IMR-90 (cell line): ENCODE results near the gene LRCH4. TPM values are rescaled to one million over a fixed set of nuclear protein-coding genes. Genes with fewer than 3 reads are reported as not detected.

Experiments
- ATAC-seq: fragments of 200-7000 bp; cut with Tn5 transposase; 2 replicates; pipeline ENCODE4 v1.9.1; 2020; ENCODE audit warnings: low read depth, mild to moderate bottlenecking, moderate library complexity
- BruUV-seq: library from RNA; stranded (reverse); fragments of 400-500 nt; replicated peaks from 2 replicates; lab custom pipeline; 2021; lab: Mats Ljungman, UMichigan
- CTCF ChIA-PET: fragments of 300-600 bp; formaldehyde crosslinking; extraction: SDS; loops from one replicate; lab custom pipeline; 2021; ENCODE audit warnings: antibody characterized with exemption; lab: Yijun Ruan, JAX
- POLR2A ChIA-PET: fragments of 300-600 bp; sonication (Branson Sonifier 250); formaldehyde crosslinking; loops from one replicate; lab custom pipeline; 2022; ENCODE audit warnings: antibody characterized with exemption; ENCODE audit not compliant: unreplicated experiment; lab: Charles Lee
- DNase-seq: peaks from one replicate; pipeline ENCODE4 v3.0.0; 2013
- H2AFZ ChIP-seq: replicated peaks from 2 replicates; pipeline ENCODE3; 2013; ENCODE audit warnings: low read length, mild to moderate bottlenecking; ENCODE audit not compliant: poor library complexity
- H2AK5ac ChIP-seq: 2 replicates; pipeline ENCODE4 v1.6.1; 2013; ENCODE audit warnings: low read depth, low read length, inconsistent platforms
- H2AK9ac ChIP-seq: replicated peaks from 2 replicates; pipeline ENCODE3; 2013; ENCODE audit warnings: mild to moderate bottlenecking, low read depth, low read length, moderate library complexity; ENCODE audit not compliant: poor library complexity
- H2BK120ac ChIP-seq: 2 replicates; pipeline ENCODE4 v1.6.1; 2013; ENCODE audit warnings: low read depth, low read length, inconsistent platforms
- H2BK15ac ChIP-seq: 3 replicates; pipeline ENCODE4 v1.6.1; 2013; ENCODE audit warnings: low read depth, low read length, inconsistent platforms
- H2BK20ac ChIP-seq: 2 replicates; pipeline ENCODE4 v1.6.1; 2013; ENCODE audit warnings: low read depth, mild to moderate bottlenecking, inconsistent platforms, low read length, moderate library complexity
- H2BK5ac ChIP-seq: 2 replicates; pipeline ENCODE4 v1.6.1; 2013; ENCODE audit warnings: mild to moderate bottlenecking, low read depth, low read length, inconsistent platforms; ENCODE audit not compliant: poor library complexity, severe bottlenecking
- H3K14ac ChIP-seq: replicated peaks from 2 replicates; pipeline ENCODE4 v1.6.1; 2013; ENCODE audit warnings: low read depth, low read length, inconsistent platforms
- H3K18ac ChIP-seq: 2 replicates; pipeline ENCODE4 v1.6.1; 2013; ENCODE audit warnings: low read depth, low read length, control low read depth
- H3K23ac ChIP-seq: 2 replicates; pipeline ENCODE4 v1.6.1; 2013; ENCODE audit warnings: low read depth, low read length, inconsistent platforms
- H3K27ac ChIP-seq: 2 replicates; pipeline ENCODE4 v1.5.1; 2013; ENCODE audit warnings: mild to moderate bottlenecking, control low read depth, low read length; ENCODE audit not compliant: insufficient read depth
- H3K27me3 ChIP-seq: 2 replicates; pipeline ENCODE4 v1.6.1; 2013; ENCODE audit warnings: low read length; ENCODE audit not compliant: control insufficient read depth, insufficient read depth
- H3K36me3 ChIP-seq: 2 replicates; pipeline ENCODE4 v1.6.1; 2013; ENCODE audit warnings: low read length, mixed read lengths; ENCODE audit not compliant: control insufficient read depth, insufficient read depth
- H3K4ac ChIP-seq: 2 replicates; pipeline ENCODE4 v1.6.1; 2013; ENCODE audit warnings: low read depth, low read length, inconsistent platforms
- H3K4me1 ChIP-seq: 2 replicates; pipeline ENCODE4 v1.6.1; 2013; ENCODE audit warnings: low read length, mixed read lengths; ENCODE audit not compliant: control insufficient read depth, insufficient read depth
- H3K4me2 ChIP-seq: 2 replicates; pipeline ENCODE4 v1.6.1; 2013; ENCODE audit warnings: low read depth, mild to moderate bottlenecking, control low read depth, low read length, moderate library complexity
- H3K4me3 ChIP-seq: 2 replicates; pipeline ENCODE4 v1.5.1; 2013; ENCODE audit warnings: low read depth, mild to moderate bottlenecking, control low read depth, low read length, moderate library complexity; ENCODE audit not compliant: insufficient read depth
- H3K56ac ChIP-seq: 2 replicates; pipeline ENCODE4 v1.6.1; 2013; ENCODE audit warnings: low read length, inconsistent platforms; ENCODE audit not compliant: insufficient read depth; ENCODE audit errors: extremely low read depth
- H3K79me1 ChIP-seq, 2 experiments: 2 replicates each; pipeline ENCODE4 v1.6.1; 2013; ENCODE audit warnings: low read length in 2 of 2, inconsistent platforms in 1 of 2, low read depth in 1 of 2
- H3K9ac ChIP-seq: 2 replicates; pipeline ENCODE4 v1.6.1; 2013; ENCODE audit warnings: low read depth, low read length, control low read depth
- H3K9me1 ChIP-seq: 2 replicates; pipeline ENCODE4 v1.6.1; 2013; ENCODE audit warnings: low read length, inconsistent platforms; ENCODE audit not compliant: insufficient read depth
- H3K9me3 ChIP-seq: 2 replicates; pipeline ENCODE4 v1.6.1; 2013; ENCODE audit warnings: low read length; ENCODE audit not compliant: control insufficient read depth, insufficient read depth
- H4K20me1 ChIP-seq: 2 replicates; pipeline ENCODE4 v1.6.1; 2013; ENCODE audit warnings: low read length, inconsistent platforms; ENCODE audit not compliant: insufficient read depth
- H4K5ac ChIP-seq: 2 replicates; pipeline ENCODE4 v1.6.1; 2013; ENCODE audit warnings: mild to moderate bottlenecking, low read depth, low read length, control low read depth
- H4K8ac ChIP-seq, 2 experiments: 2 replicates each; pipeline ENCODE4 v1.6.1; 2013; ENCODE audit warnings: low read depth in 2 of 2, low read length in 2 of 2, control low read depth in 1 of 2, inconsistent platforms in 1 of 2
- H4K91ac ChIP-seq: 2 replicates; pipeline ENCODE4 v1.6.1; 2013; ENCODE audit warnings: low read depth, low read length, inconsistent platforms; ENCODE audit not compliant: insufficient read depth
- BHLHE40 ChIP-seq: fragments of 150-350 bp; IDR thresholded peaks from 2 replicates; pipeline ENCODE4 v1.6.1; 2016; ENCODE audit warnings: mild to moderate bottlenecking, low read depth, low read length
- CEBPB ChIP-seq: IDR thresholded peaks from 2 replicates; pipeline ENCODE4 v1.6.1; 2012; ENCODE audit warnings: low read depth, low read length, improper control_type of control experiment
- CHD1 ChIP-seq: IDR thresholded peaks from 2 replicates; pipeline ENCODE4 v1.6.1; 2012; ENCODE audit warnings: low read depth, low read length, improper control_type of control experiment
- CTCF ChIP-seq: conservative IDR thresholded peaks from 2 replicates; pipeline ENCODE4 v1.5.1; 2012; ENCODE audit warnings: mild to moderate bottlenecking, low read depth, low read length, improper control_type of control experiment
- ELK1 ChIP-seq: fragments of 150-350 bp; IDR thresholded peaks from 2 replicates; pipeline ENCODE4 v1.6.1; 2016; ENCODE audit warnings: low read depth, mild to moderate bottlenecking, low read length, moderate library complexity, borderline replicate concordance
- FOS ChIP-seq: fragments of 150-350 bp; IDR thresholded peaks from 2 replicates; pipeline ENCODE4 v1.6.1; 2016; ENCODE audit warnings: low read depth, low read length
- MAFK ChIP-seq: IDR thresholded peaks from 2 replicates; pipeline ENCODE4 v1.6.1; 2012; ENCODE audit warnings: low read depth, low read length, improper control_type of control experiment
- MAZ ChIP-seq: IDR thresholded peaks from 2 replicates; pipeline ENCODE4 v1.6.1; 2012; ENCODE audit warnings: low read depth, mild to moderate bottlenecking, low read length, improper control_type of control experiment, moderate library complexity, borderline replicate concordance
- MXI1 ChIP-seq: IDR thresholded peaks from 2 replicates; pipeline ENCODE4 v1.6.1; 2012; ENCODE audit warnings: low read depth, mild to moderate bottlenecking, low read length, moderate library complexity, borderline replicate concordance
- NFE2L2 ChIP-seq: fragments of 150-350 bp; IDR thresholded peaks from 2 replicates; pipeline ENCODE4 v1.6.1; 2016; ENCODE audit warnings: low read depth, mild to moderate bottlenecking, low read length
- POLR2A ChIP-seq: IDR thresholded peaks from 2 replicates; pipeline ENCODE4 v1.6.1; 2012; ENCODE audit warnings: mild to moderate bottlenecking, low read depth, low read length
- RAD21 ChIP-seq: IDR thresholded peaks from 2 replicates; pipeline ENCODE4 v1.6.1; 2012; ENCODE audit warnings: low read length, improper control_type of control experiment
- RCOR1 ChIP-seq: IDR thresholded peaks from 2 replicates; pipeline ENCODE4 v1.6.1; 2012; ENCODE audit warnings: mild to moderate bottlenecking, low read length, improper control_type of control experiment; ENCODE audit not compliant: insufficient replicate concordance
- RFX5 ChIP-seq: IDR thresholded peaks from 2 replicates; pipeline ENCODE4 v1.8.0; 2012; ENCODE audit warnings: low read depth, mild to moderate bottlenecking, low read length, moderate library complexity
- SMC3 ChIP-seq: fragments of 150-350 bp; IDR thresholded peaks from 2 replicates; pipeline ENCODE4 v1.6.1; 2016; ENCODE audit warnings: low read depth, mild to moderate bottlenecking, antibody characterized with exemption, low read length, moderate library complexity
- USF2 ChIP-seq: fragments of 150-350 bp; IDR thresholded peaks from 2 replicates; pipeline ENCODE4 v1.6.1; 2017; ENCODE audit warnings: mild to moderate bottlenecking, antibody characterized with exemption, low read length, low read depth
- WGBS, 2 experiments: methylation state at CpG; one replicate each; pipeline versions ENCODE4 v1.1.5 to v1.1.7; 2013; ENCODE audit warnings: missing lambda C conversion rate in 2 of 2; ENCODE audit not compliant: insufficient read length in 1 of 2; ENCODE audit errors: extremely low coverage in 2 of 2; 5-methylcytosine and 5-hydroxymethylcytosine counted together
- dilution Hi-C: fragments of 300-500 bp; cut with HindIII; formaldehyde crosslinking; loops from one replicate; pipeline ENCODE4 v1.14.3; 2018; ENCODE audit warnings: low sequenced_read_pairs; ENCODE audit not compliant: unreplicated experiment
- in situ Hi-C: fragments of 300-500 bp; cut with MboI; formaldehyde crosslinking; loops from 3 replicates; pipeline ENCODE4 v1.14.3; 2019; ENCODE audit warnings: low sequenced_read_pairs, inconsistent platforms, mixed read lengths
- intact Hi-C: fragments of 100-400 bp; cut with micrococcal nuclease; formaldehyde crosslinking; loops from 2 replicates; pipeline ENCODE4 v1.10.0; 2022
- polyA plus RNA-seq, 3 experiments: library from polyadenylated mRNA; depleted of rRNA; stranded (reverse); fragments of >200 nt; gene quantifications; 2 replicates each; pipeline ENCODE4 v1.2.3, GENCODE V29; 2012; ENCODE audit warnings: low replicate concordance in 1 of 3
- total RNA-seq: library from RNA; depleted of rRNA; stranded (reverse); fragments of >200 nt; gene quantifications from 2 replicates; pipeline ENCODE4 v1.2.3, GENCODE V29; 2012

Gene LRCH4
- total and polyA plus RNA-seq, 2 of the 4 experiments (the other 2 are of a cell fraction) = 5.0 to 41.3 TPM

- BruUV-seq = no TSS peak
- Histone ChIP-seq H3K9me1 (peaks cover 7% of the 10 kb centered on the region), H3K4me2 (no peak overlapping the region), H4K91ac (no peak overlapping the region), H2AK5ac (no peak overlapping the region), H3K36me3 (peaks cover 4% of the 10 kb centered on the region), H3K14ac (no peak overlapping the region), H4K8ac (no peak overlapping the region), H3K4me3 (no peak overlapping the region), H3K79me1 (no peaks in the 10 kb centered on the region; a peak in 1 of 4 replicates), H3K9me3 (no peaks in the 10 kb centered on the region), H2BK5ac (no peak overlapping the region), H2BK120ac (no peak overlapping the region), H3K4me1 (no peaks in the 10 kb centered on the region), H3K18ac (no peak overlapping the region), H3K56ac (no peak overlapping the region), H3K4ac (no peak overlapping the region), H3K23ac (no peak overlapping the region), H3K9ac (no peak overlapping the region), H2BK15ac (no peak overlapping the region), H3K27ac (no peak overlapping the region), H4K20me1 (no peaks in the 10 kb centered on the region; the same call in 1 of the 2 replicates), H2BK20ac (no peak overlapping the region), H2AFZ (no peak overlapping the region), H4K5ac (no peak overlapping the region), H3K27me3 (no peaks in the 10 kb centered on the region), H2AK9ac (no peak overlapping the region)
- dilution Hi-C loops (no loop called here), in situ Hi-C loops (no loop called here), intact Hi-C loops (no loop called here)
- DNase-seq = no peak
- WGBS, 2 experiments = 81% methylated on average over 8 of the region's 8 CpGs; no CpG with 5 or more reads in 1 of the 2 experiments
- TF ChIP-seq POLR2A (no peak), RFX5 (no peak), SMC3 (no peak), CTCF (no peak), FOS (no peak), USF2 (no peak), BHLHE40 (no peak), ELK1 (no peak), CHD1 (no peak), RAD21 (no peak), CEBPB (no peak), NFE2L2 (no peak), RCOR1 (no peak), MAFK (no peak), MXI1 (no peak), MAZ (no peak)
- POLR2A ChIA-PET = no interaction called here
- ATAC-seq = no peak
- CTCF ChIA-PET = no interaction called here
These were observed 35.6 kb upstream of the LRCH4 start for GRCh38 chr7:100621554-100621953.
